ENCODE measurements around the gene HYOU1.
"Not testable (repeated sequence)": the region's sequence is repeated elsewhere in the genome, so short reads cannot be mapped to it uniquely, and the experiment has no call there.

The HYOU1 gene

GRCh38 chr11:119084663-119085436, 27.8 kb upstream of the HYOU1 start, which contains the start of gene HMBS:
Gene HMBS, plus strand, starts transcription at chr11:119084881. Its CDS starts 153 bp downstream, at chr11:119085034.
- DNase-seq (ENCODE audit: low spot score), result peak; percentile 83

GRCh38 chr11:119081682-119082260, 24.8 kb upstream of the HYOU1 start:
- no peak for DNase-seq (ENCODE audit: low spot score)

GRCh38 chr11:119078675-119079420, 21.8 kb upstream of the HYOU1 start:
- no peak for DNase-seq (ENCODE audit: low spot score)

- no peak for DNase-seq (ENCODE audit: low spot score)
These were observed 20.8 kb upstream of the HYOU1 start for GRCh38 chr11:119077839-119078238.

GRCh38 chr11:119067371-119068222, 10.6 kb upstream of the HYOU1 start, which contains the start of gene VPS11:
Gene VPS11, plus strand, starts transcription at chr11:119067818. Its CDS starts 6 bp downstream, at chr11:119067824.
- DNase-seq (ENCODE audit: low spot score), result peak; percentile 94

- DNase-seq (ENCODE audit: low spot score), result no peak
These were observed 8.4 kb upstream of the HYOU1 start for GRCh38 chr11:119065369-119065768.

GRCh38 chr11:119062779-119063178, 5.8 kb upstream of the HYOU1 start:
- DNase-seq (ENCODE audit: low spot score), result no peak

GRCh38 chr11:119061256-119061655, 4.3 kb upstream of the HYOU1 start:
- DNase-seq (ENCODE audit: low spot score), result no peak

- DNase-seq (ENCODE audit: low spot score), result not testable (repeated sequence)
These were observed 2.1 kb upstream of the HYOU1 start for GRCh38 chr11:119059128-119059527.

GRCh38 chr11:119056421-119056999, 495 bp downstream of the HYOU1 start:
- DNase-seq (ENCODE audit: low spot score), result no peak

- no peak for DNase-seq (ENCODE audit: low spot score)
These were observed 1.1 kb downstream of the HYOU1 start for GRCh38 chr11:119055901-119056300.

GRCh38 chr11:119054418-119054817, 2.6 kb downstream of the HYOU1 start:
- DNase-seq (ENCODE audit: low spot score), result no peak

GRCh38 chr11:119052163-119052814, 4.7 kb downstream of the HYOU1 start:
- no peak for DNase-seq (ENCODE audit: low spot score)

- no peak for DNase-seq (ENCODE audit: low spot score)
These were observed 5.4 kb downstream of the HYOU1 start for GRCh38 chr11:119051440-119052162.

- no peak for DNase-seq (ENCODE audit: low spot score)
These were observed 7.9 kb downstream of the HYOU1 start for GRCh38 chr11:119049081-119049480.

- DNase-seq (ENCODE audit: low spot score), result no peak
These were observed 8.4 kb downstream of the HYOU1 start for GRCh38 chr11:119048644-119049043.

- DNase-seq (ENCODE audit: low spot score), result no peak
These were observed 9.8 kb downstream of the HYOU1 start for GRCh38 chr11:119047205-119047604.

GRCh38 chr11:119046489-119046888, 10.5 kb downstream of the HYOU1 start:
- no peak for DNase-seq (ENCODE audit: low spot score)

- DNase-seq (ENCODE audit: low spot score), result no peak
These were observed 12.3 kb downstream of the HYOU1 start for GRCh38 chr11:119044708-119045107.

GRCh38 chr11:119042927-119043326, 14.1 kb downstream of the HYOU1 start:
- no peak for DNase-seq (ENCODE audit: low spot score)
